KOPT-K1 (cell line): ENCODE results near the gene TICAM2.

ENCODE experiments used
- H3K27ac ChIP-seq: fragments of 200-600 bp; sonication (generic); 2 replicates; pipeline ENCODE4 v1.5.1; 2016; ENCODE audit warnings: antibody characterized with exemption, mild to moderate bottlenecking, low read depth, low read length; ENCODE audit not compliant: poor library complexity, severe bottlenecking
- H3K36me3 ChIP-seq: fragments of 200-600 bp; sonication (generic); 2 replicates; pipeline ENCODE4 v1.5.1; 2017; ENCODE audit warnings: antibody characterized with exemption, mild to moderate bottlenecking, low read length, moderate library complexity; ENCODE audit not compliant: insufficient read depth
- H3K9me3 ChIP-seq: fragments of 200-600 bp; sonication (generic); 2 replicates; pipeline ENCODE4 v1.5.1; 2017; ENCODE audit warnings: antibody characterized with exemption, low read length, mild to moderate bottlenecking; ENCODE audit not compliant: insufficient read depth, poor library complexity, severe bottlenecking

Gene TICAM2

DNA sequence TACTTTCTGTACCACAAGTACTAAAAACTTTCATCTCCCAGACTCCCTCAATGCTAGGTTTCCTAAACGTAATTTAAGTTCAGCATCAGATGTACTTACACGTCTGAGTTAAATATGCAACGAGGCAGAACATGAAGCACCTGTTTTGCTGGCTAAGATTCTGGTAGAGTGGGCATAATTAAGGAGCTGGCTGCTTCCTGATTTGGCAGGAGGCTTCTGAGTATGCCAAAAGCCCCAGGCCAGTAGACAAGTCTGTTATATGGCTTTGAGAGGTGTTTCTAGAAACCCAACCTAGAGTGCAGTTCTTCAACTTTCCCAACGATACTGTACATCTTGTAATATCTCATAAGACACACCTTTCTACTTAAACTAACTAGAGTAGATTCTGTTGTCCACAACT lies 13.6 kb downstream of the TICAM2 start:
- Histone ChIP-seq H3K36me3 (no peaks in the 10 kb centered on the region), H3K27ac (no peak overlapping the region), H3K9me3 (no peaks in the 10 kb centered on the region)

GRCh38 chr5:115586525-115587146 lies 15.6 kb downstream of the TICAM2 start:
- Histone ChIP-seq H3K27ac (no peak overlapping the region), H3K9me3 (no peaks in the 10 kb centered on the region), H3K36me3 (no peaks in the 10 kb centered on the region)

GRCh38 chr5:115585265-115585664 lies 17.0 kb downstream of the TICAM2 start:
- Histone ChIP-seq H3K27ac (no peak overlapping the region), H3K36me3 (no peaks in the 10 kb centered on the region), H3K9me3 (no peaks in the 10 kb centered on the region)

DNA sequence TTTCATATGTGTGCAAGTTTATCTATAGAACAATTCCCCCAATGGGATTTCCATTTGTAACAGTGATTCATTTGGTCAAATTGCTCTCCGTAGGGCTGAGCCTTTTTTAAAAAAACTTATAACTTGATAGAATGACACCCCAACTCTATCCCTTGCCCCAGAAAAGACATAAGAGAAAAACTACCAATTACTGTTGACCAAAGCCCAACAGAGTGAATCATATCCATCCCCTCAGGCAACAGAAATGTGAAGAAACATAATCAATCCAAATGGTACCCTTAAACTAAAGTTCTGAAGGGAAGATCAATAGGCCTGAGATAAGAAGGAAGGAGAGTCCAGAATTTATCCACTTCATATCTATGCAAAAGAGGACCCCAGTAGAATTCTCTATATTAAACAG lies 17.8 kb downstream of the TICAM2 start:
- H3K27ac ChIP-seq = no peak overlapping the region
- H3K36me3 ChIP-seq = no peaks in the 10 kb centered on the region
- H3K9me3 ChIP-seq = no peaks in the 10 kb centered on the region

DNA sequence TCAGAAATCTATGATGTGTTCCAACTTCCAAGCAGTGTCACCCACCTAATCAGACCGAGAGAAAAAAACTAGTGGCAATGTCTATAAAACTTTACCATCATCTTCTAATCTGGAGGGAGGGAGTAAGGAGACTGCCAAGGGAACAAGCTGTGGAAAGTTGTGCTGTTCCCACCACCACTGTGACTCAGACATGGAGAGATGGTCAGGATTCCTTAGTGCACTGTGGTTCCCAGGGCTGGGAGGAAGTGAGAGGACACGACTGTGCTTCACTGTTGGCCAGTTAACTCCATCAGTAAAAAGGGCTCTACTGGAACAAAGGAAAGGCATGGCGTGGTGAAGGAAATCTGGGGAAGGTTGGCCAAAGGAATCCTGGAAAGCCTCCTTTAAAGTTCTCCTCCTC lies 18.8 kb downstream of the TICAM2 start:
- Histone ChIP-seq H3K36me3 (no peaks in the 10 kb centered on the region), H3K9me3 (no peaks in the 10 kb centered on the region), H3K27ac (no peak overlapping the region)

GRCh38 chr5:115580941-115581340 lies 21.3 kb downstream of the TICAM2 start:
- no peak overlapping the region for H3K27ac ChIP-seq
- H3K9me3 ChIP-seq = no peaks in the 10 kb centered on the region
- H3K36me3 ChIP-seq = no peaks in the 10 kb centered on the region

DNA sequence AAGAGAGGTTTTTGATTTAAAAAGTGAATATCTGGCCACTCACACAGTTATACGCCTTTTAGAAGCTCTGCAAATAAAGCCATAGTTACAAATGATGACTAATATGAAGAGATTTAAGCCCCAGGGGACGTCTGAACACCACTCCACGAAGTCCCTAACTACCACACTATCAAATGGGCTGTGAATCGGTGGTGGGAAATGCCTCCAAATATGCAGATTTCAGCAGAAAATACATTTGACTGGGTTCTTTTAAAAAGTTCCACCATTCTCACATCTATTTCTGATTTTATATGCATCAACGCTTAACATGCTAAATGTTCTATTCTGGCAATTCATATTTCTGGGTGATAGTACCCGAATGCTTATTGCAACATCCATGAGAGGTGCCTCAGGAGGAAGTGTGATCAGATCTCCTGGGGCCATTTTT lies 22.5 kb downstream of the TICAM2 start:
- no peaks in the 10 kb centered on the region for H3K9me3 ChIP-seq
- H3K36me3 ChIP-seq = no peaks in the 10 kb centered on the region
- no peak overlapping the region for H3K27ac ChIP-seq

DNA sequence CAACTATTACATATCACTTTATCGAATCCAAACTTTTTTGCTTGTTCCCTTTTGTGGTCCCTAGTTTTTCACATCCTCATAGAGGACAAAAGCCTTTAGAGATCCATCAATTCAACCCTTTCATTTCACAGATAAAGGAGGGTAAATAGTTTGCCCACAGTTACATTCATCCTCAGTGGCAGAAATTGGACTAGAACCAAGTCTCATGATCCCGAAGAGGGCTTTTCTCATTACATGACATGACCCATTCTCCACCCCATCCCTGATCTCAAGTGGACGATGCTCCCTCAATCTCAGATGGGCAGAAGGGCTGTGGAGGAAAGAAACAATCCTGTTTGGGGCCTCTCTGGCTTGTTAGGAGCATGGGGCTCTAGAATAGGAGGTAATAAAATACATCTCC lies 23.1 kb downstream of the TICAM2 start:
- no peaks in the 10 kb centered on the region for H3K36me3 ChIP-seq
- H3K9me3 ChIP-seq = no peaks in the 10 kb centered on the region
- no peak overlapping the region for H3K27ac ChIP-seq

DNA sequence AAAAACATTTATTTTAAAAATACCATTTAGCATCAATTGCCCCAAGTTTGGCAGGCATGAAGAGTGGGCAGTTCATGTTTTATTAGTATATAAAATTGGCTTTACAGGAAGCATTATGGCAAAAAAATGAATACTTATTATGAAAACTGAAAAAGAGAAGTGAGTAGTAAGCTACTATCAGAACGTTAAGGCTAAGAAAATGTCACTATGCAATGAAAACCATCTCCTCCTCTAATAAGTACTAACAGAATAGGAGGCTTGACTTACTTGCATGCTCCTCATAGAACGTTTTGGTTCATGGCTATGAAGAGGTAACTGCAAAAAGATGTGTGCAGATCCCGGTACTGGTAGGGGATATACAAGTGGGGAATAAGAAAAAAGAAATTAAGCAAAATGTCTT lies 23.6 kb downstream of the TICAM2 start:
- no peaks in the 10 kb centered on the region for H3K9me3 ChIP-seq
- no peak overlapping the region for H3K27ac ChIP-seq
- H3K36me3 ChIP-seq = no peaks in the 10 kb centered on the region

DNA sequence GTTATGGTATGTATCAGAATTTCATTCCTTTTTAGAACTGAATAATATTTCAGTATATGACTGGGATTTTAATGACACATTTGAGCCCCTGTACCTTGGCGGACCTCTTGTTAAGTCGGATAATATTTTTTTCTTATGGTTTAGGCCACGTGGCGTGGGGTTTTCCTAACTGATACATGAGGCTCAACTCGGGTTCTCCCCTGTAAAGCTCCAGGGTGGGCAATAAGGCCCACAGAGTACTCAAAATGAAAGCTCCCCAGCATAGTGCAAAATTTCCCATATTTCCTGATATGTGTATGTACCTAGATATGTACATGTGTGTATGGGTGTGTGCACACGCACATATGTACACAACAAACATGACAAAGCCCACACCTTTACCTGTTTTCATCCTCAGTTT lies 24.5 kb downstream of the TICAM2 start:
- Histone ChIP-seq H3K9me3 (no peaks in the 10 kb centered on the region), H3K27ac (no peak overlapping the region), H3K36me3 (no peaks in the 10 kb centered on the region)

DNA sequence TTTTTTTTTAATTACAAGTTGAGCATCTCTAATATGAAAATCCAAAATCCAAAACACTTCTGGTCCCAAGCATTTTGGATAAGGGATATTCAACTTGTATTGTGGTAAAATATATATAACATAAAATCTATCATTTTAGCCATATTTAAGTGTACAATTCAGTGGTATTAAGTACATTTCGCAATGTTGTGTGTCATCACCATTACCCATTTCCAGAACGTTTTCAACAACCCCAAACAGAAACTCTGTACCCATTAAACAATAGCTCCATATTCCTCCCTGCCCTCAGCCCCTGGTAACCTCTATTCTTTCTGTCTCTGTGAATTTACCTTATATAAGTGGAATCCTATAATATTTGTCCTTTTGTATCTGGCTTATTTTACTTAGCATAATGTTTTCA lies 24.9 kb downstream of the TICAM2 start:
- Histone ChIP-seq H3K36me3 (no peaks in the 10 kb centered on the region), H3K9me3 (no peaks in the 10 kb centered on the region), H3K27ac (no peak overlapping the region)

GRCh38 chr5:115575167-115576070 lies 26.9 kb downstream of the TICAM2 start:
- H3K36me3 ChIP-seq = no peaks in the 10 kb centered on the region
- no peak overlapping the region for H3K27ac ChIP-seq
- no peaks in the 10 kb centered on the region for H3K9me3 ChIP-seq

- Histone ChIP-seq H3K36me3 (no peaks in the 10 kb centered on the region), H3K27ac (no peak overlapping the region), H3K9me3 (no peaks in the 10 kb centered on the region)
Measured at GRCh38 chr5:115573133-115573532, 29.1 kb downstream of the TICAM2 start.

DNA sequence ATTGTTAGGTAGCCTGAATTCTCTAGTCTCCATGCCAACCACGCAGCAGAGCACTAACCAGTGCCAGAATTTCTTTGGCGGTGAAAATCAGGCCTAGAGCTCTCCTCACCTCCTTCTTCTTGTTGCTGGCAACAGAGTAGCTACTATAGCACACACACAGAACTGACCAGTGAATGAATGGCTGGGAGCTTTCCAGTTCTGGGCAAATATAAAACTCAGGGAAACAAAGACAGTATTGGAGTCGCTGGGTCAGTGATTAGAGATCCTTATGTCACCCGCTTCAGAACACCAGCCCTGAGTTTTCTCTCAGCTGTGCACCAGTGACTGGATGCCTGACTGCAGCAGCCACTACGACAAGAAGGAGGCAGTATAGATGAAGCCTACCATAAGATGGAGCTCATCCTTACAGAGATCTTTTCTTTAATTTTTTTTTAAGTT lies 30.8 kb downstream of the TICAM2 start:
- Histone ChIP-seq H3K9me3 (no peaks in the 10 kb centered on the region), H3K36me3 (no peaks in the 10 kb centered on the region), H3K27ac (no peak overlapping the region)

DNA sequence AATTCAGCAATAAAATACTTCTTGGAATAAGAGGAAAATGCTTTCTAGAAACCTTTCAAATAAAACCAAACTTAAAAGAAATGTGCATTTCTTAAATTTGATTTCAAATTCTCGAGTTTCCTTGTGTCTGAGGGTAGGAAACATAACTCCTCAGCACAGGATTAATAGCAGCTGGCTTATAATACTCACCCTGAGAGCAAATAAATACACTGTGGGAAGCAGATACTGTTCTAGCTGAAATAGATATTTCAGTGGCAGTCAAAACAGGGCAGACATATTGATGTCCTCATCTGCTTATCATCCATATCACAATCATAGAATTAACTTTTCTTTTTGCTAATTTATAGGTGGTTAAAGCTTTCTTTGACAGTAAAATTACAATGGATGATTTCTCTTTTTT lies 33.6 kb downstream of the TICAM2 start:
- Histone ChIP-seq H3K9me3 (no peaks in the 10 kb centered on the region), H3K27ac (no peak overlapping the region), H3K36me3 (no peaks in the 10 kb centered on the region)

GRCh38 chr5:115565233-115565632 lies 37.0 kb downstream of the TICAM2 start:
- Histone ChIP-seq H3K36me3 (no peaks in the 10 kb centered on the region), H3K27ac (no peak overlapping the region), H3K9me3 (peaks cover 3% of the 10 kb centered on the region)
